ENCODE data around the gene ATG2A.
A peak's percentile ranks its signal among the peaks of the same experiment; 100 is the strongest.

Gene ATG2A

GRCh38 chr11:64894070-64894811 lies 22.8 kb downstream of the ATG2A start:
- H3K4me3 ChIP-seq (ENCODE audit: low read depth, low read length): no peak overlapping the region
- peak; percentile 90 for TF ChIP-seq CTCF (IDR thresholded peaks at IDR 0.05; ENCODE audit: low read depth, low read length)

GRCh38 chr11:64893194-64894069 lies 23.6 kb downstream of the ATG2A start:
- H3K4me3 ChIP-seq (ENCODE audit: low read depth, low read length): no peak overlapping the region
- TF ChIP-seq CTCF (IDR thresholded peaks at IDR 0.05; ENCODE audit: low read depth, low read length): no peak

GRCh38 chr11:64892838-64893193 lies 24.2 kb downstream of the ATG2A start:
- TF ChIP-seq CTCF (IDR thresholded peaks at IDR 0.05; ENCODE audit: low read depth, low read length): no peak
- H3K4me3 ChIP-seq (ENCODE audit: low read depth, low read length): no peak overlapping the region

GRCh38 chr11:64892411-64892831 lies 24.6 kb downstream of the ATG2A start:
- no peak overlapping the region for H3K4me3 ChIP-seq (ENCODE audit: low read depth, low read length)
- TF ChIP-seq CTCF (IDR thresholded peaks at IDR 0.05; ENCODE audit: low read depth, low read length): no peak

- no peak overlapping the region for H3K4me3 ChIP-seq (ENCODE audit: low read depth, low read length)
- TF ChIP-seq CTCF (IDR thresholded peaks at IDR 0.05; ENCODE audit: low read depth, low read length): no peak
These were observed 25.1 kb downstream of the ATG2A start for GRCh38 chr11:64891880-64892279.

- H3K4me3 ChIP-seq (ENCODE audit: low read depth, low read length): no peak overlapping the region
- TF ChIP-seq CTCF (IDR thresholded peaks at IDR 0.05; ENCODE audit: low read depth, low read length): no peak
These were observed 25.7 kb downstream of the ATG2A start for GRCh38 chr11:64891215-64891848.

All from WI38 (cell line).